Ovary (tissue), 9 donors: ENCODE results near the gene VPS54. TPM values are rescaled to one million over a fixed set of nuclear protein-coding genes. Genes with fewer than 3 reads are reported as not detected.
"Not testable (repeated sequence)": the region's sequence is repeated elsewhere in the genome, so short reads cannot be mapped to it uniquely, and the experiment has no call there.

Experiments used
- DNase-seq, 5 donors: peaks; one replicate each; pipeline ENCODE4 v3.0.0-alpha.2; 2019 to 2020
- H3K27ac ChIP-seq, 2 donors: fragments of 200-600 bp; one replicate each; pipeline versions ENCODE4 v1.5.1 to v1.8.0; 2019 to 2022
- H3K27me3 ChIP-seq: fragments of 200-600 bp; one replicate; pipeline ENCODE4 v1.8.0; 2022
- H3K36me3 ChIP-seq: fragments of 200-600 bp; sonication (generic); one replicate; pipeline ENCODE4 v1.5.1; 2019
- H3K4me1 ChIP-seq: one replicate; pipeline ENCODE4 v1.8.1; 2013; ENCODE audit warnings: mild to moderate bottlenecking, moderate library complexity; ENCODE audit not compliant: insufficient read depth
- H3K4me3 ChIP-seq: fragments of 200-600 bp; sonication (generic); one replicate; pipeline ENCODE4 v1.5.1; 2017
- H3K9me3 ChIP-seq, 2 donors: fragments of 200-600 bp in 1 of 2; sonication (generic) in 1 of 2; one replicate each; pipeline versions ENCODE4 v1.5.1 to v1.8.1; 2013 to 2019; ENCODE audit warnings: mild to moderate bottlenecking in 1 of 2, moderate library complexity in 1 of 2
- CTCF ChIP-seq, 3 donors: fragments of 450-650 bp in 2 of 3; fragments of 200-600 bp in 1 of 3; IDR thresholded peaks; one replicate each; pipeline versions ENCODE4 v1.5.1 to v1.8.0; 2016 to 2022; ENCODE audit warnings: antibody characterized with exemption in 3 of 3, mild to moderate bottlenecking in 1 of 3
- EP300 ChIP-seq: sonication (generic); formaldehyde crosslinking; IDR thresholded peaks from one replicate; pipeline ENCODE4 v1.6.1; 2017; ENCODE audit warnings: antibody characterized with exemption
- POLR2A ChIP-seq: fragments of 450-650 bp; IDR thresholded peaks from one replicate; pipeline ENCODE4 v1.6.1; 2017; ENCODE audit warnings: antibody characterized with exemption, mild to moderate bottlenecking, moderate library complexity
- WGBS, 3 donors: extraction: QIAGEN DNeasy Blood & Tissue Kit in 1 of 3; methylation state at CpG; one replicate each; pipeline versions ENCODE4 v1.1.5 to v1.1.7; 2013 to 2017; 5-methylcytosine and 5-hydroxymethylcytosine counted together
- intact Hi-C, 4 donors: fragments of 100-400 bp; cut with DNase I; formaldehyde crosslinking; loops; one replicate each; pipeline versions ENCODE4 v1.11.0 to v1.15.1; 2022 to 2023
- polyA plus RNA-seq, 2 donors: library from polyadenylated mRNA; stranded (reverse); fragments of 200-250 nt in 1 of 2; fragments of 350-450 nt in 1 of 2; fragmentation: Illumina TruSeq in 1 of 2; extraction: RNeasy Lipid Tissue Mini Kit (QIAGEN cat#74804) in 1 of 2; gene quantifications; one replicate each; pipeline ENCODE4 v1.2.3, GENCODE V29; 2013 to 2014
- total RNA-seq, 7 donors: library from RNA; depleted of rRNA in 2 of 7; stranded (reverse); fragments of >200 nt in 2 of 7; fragmentation: NEBNext Ultra II Directional in 3 of 7; extraction: Animal tissue kit (Norgen Biotek cat#: 25700) in 3 of 7; gene quantifications; one replicate each; pipeline versions ENCODE4 v1.1.0 to v1.2.4, GENCODE V29; 2016 to 2023
- donor health status: DM: no; HTN: no; CAD: no; lungs with moderate emphysema.
- donor health status: DM: no; HTN: no; CAD: no.
- donor health status: Bipolar disorder and iron deficiency.
- donor health status: DM: yes; HTN: yes; CAD: no.
- donor health status: DM: no; HTN: no; CAD: no.
- donor health status: DM: yes; HTN: yes; CAD: no.

VPS54 gene
- total and polyA plus RNA-seq, 9 donors, result 17.9 to 28.6 (median 20.6) TPM

DNA sequence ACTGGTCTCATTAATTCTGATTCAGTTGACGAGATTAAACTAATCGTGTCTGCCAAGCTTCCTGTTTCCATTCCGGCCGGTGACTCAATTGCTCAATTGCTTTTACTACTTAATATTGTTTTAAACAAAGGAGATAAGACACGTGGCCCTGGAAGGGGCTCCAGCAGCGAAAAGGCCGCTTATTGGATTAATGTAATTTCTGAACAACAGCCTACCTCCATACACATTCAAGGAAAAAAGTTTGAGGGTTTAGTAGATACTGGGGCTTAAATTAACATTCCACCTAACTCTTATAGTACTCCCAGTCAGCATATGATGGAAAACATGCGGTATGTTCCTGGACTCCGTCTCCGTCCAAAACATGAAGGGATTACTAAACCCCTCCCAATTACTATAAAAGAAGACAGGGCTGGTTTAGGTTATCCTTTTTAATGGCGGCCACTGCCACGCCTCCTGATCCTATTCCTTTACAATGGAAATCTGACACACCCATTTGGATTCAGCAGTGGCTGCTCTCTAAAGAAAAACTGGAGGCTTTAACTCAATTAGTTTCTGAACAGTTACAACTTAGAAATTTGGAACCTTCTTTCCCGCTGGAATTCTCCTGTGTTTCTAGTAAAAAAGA is 27.1 kb downstream of the VPS54 start:
- Histone ChIP-seq H3K27ac (no peak overlapping the region), H3K9me3 (no peaks in the 10 kb centered on the region), H3K27me3 (no peaks in the 10 kb centered on the region), H3K4me1 (peaks cover 1% of the 10 kb centered on the region), H3K4me3 (no peak overlapping the region), H3K36me3 (no peaks in the 10 kb centered on the region)
- no peak for TF ChIP-seq CTCF (IDR thresholded peaks at IDR 0.05)
- no peak for TF ChIP-seq EP300
- TF ChIP-seq POLR2A, result no peak
- no peak for DNase-seq
- 90 to 96% (median 91%) methylated on average over 13 of the region's 13 CpGs for WGBS, 3 donors
- intact Hi-C loops, result no loop called here

DNA sequence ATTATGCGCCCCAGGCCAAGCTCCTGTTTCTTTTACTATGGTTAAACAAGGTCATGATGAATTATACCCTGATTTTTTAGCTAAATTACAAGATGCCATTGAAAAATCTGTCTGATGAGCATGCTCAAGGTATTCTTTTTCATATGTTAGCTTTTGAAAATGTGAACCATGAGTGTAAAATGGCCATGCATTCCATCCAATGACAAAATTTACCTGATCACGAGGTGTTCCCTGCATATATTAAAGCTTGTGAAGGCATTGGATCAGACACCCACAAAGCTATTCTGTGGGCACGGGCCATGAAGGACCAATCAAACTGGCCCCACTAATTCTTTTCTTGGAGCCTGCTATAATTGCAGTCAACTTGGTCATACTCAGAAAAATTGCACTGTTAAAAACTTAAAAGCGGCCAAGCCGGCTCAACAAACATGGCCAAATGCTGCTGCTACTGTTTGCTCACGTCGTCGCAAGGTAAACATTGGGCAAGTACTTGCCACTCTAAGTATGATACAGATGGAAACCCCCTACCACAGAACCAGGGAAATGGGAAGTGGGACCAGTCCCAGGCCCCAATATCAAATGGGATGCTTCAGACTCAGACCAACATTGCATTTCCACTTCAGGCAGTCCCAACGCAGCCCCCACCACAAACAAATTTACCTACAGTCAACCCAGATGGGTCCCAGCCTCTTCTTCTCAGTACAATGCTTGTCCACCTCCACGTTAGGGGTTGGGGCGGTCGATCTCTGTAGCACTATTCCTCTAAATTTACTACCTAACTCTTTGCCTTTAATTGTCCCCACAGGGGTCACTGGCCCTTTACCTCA is 27.8 kb downstream of the VPS54 start:
- H3K4me3 ChIP-seq, intact Hi-C loops, DNase-seq, H3K27ac ChIP-seq, H3K4me1 ChIP-seq, H3K27me3 ChIP-seq, H3K36me3 ChIP-seq, H3K9me3 ChIP-seq: not testable (repeated sequence)
- WGBS, 3 donors, result 98 to 99% (median 98%) methylated on average over 12 of the region's 12 CpGs

DNA sequence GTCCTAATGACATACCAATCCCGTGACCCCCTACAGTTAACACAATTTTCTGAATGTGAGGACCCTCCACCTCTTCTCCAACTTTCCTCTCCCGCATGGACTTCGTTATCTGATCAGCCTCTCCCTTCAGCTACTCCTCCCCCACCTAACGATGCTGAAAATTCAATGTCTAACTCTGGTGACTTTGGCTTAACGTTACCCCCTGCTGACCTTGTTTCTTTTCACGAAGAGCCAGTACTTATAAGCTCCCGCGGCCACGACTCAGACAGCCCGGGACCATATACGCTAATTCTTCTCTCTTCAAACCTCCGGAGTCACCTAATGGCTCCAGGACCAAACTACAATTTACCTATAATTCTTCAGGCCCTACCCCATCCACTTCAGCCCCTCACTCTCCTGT is 29.2 kb downstream of the VPS54 start:
- whole genome bisulfite sequencing, 3 donors, result 90 to 94% (median 94%) methylated on average over 12 of the region's 12 CpGs
- Histone ChIP-seq H3K4me1 (peaks cover under 1% of the 10 kb centered on the region), H3K27ac (no peak overlapping the region), H3K27me3 (no peaks in the 10 kb centered on the region), H3K36me3 (no peaks in the 10 kb centered on the region), H3K4me3 (no peak overlapping the region), H3K9me3 (no peaks in the 10 kb centered on the region)
- TF ChIP-seq POLR2A, result no peak
- TF ChIP-seq EP300, result no peak
- no peak for TF ChIP-seq CTCF (IDR thresholded peaks at IDR 0.05)
- intact Hi-C loops, result no loop called here
- DNase-seq, result no peak

DNA sequence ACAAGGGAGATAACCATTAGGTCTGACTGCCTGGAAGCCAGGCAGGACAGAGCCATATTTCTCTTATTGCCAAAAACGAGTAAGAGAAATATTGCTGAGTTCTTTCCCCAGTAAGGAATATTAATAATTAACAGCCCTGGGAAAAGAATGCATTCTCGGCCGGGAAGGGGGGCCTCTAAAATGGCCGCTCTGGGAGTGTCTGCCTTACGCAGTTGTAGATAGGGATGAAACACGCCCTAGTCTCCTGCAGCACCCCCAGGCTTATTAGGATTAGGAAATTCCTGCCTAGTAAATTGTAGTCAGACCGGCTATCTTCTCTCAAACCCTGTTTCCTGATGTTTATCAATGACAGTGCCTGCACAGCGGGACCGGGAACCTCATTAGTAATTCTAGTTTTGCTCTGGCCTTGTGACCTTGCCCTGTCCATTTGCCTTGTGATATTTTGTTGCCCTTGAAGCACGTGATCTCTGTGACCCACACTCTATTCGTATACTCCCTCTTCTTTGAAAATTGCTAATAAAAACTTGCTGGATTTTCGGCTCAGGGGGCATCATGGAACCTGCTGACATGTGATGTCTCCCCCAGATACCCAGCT is 30.3 kb downstream of the VPS54 start:
- DNase-seq, H3K4me3 ChIP-seq, H3K9me3 ChIP-seq, H3K4me1 ChIP-seq, H3K27me3 ChIP-seq, H3K36me3 ChIP-seq, H3K27ac ChIP-seq, intact Hi-C loops: not testable (repeated sequence)
- 92 to 95% (median 93%) methylated on average over 12 of the region's 12 CpGs for WGBS, 3 donors

GRCh38 chr2:63984606-63985359 is 34.4 kb downstream of the VPS54 start:
- Histone ChIP-seq H3K4me1 (peaks cover 3% of the 10 kb centered on the region), H3K36me3 (no peaks in the 10 kb centered on the region), H3K4me3 (no peak overlapping the region), H3K9me3 (no peaks in the 10 kb centered on the region), H3K27me3 (no peaks in the 10 kb centered on the region), H3K27ac (no peak overlapping the region)
- TF ChIP-seq EP300 (no peak), POLR2A (no peak), CTCF (IDR thresholded peaks at IDR 0.05) (no peak)
- WGBS, 3 donors, result 37 to 50% (median 41%) methylated on average over 6 of the region's 6 CpGs
- no peak for DNase-seq
- intact Hi-C loops, result no loop called here
